ENCODE data around the gene JPH3. TPM values are rescaled to one million over a fixed set of nuclear protein-coding genes. Genes with fewer than 3 reads are reported as not detected.
"Not testable (repeated sequence)": the region's sequence is repeated elsewhere in the genome, so short reads cannot be mapped to it uniquely, and the experiment has no call there.

The JPH3 gene
- total RNA-seq, 1 donor from 2014 or later: not detected

GRCh38 chr16:87679593-87680271 is 77.4 kb downstream of the JPH3 start:
- Histone ChIP-seq H3K36me3 (ENCODE audit: control insufficient read depth, insufficient read depth, low read length) (no peaks in the 10 kb centered on the region), H3K4me3 (ENCODE audit: low read depth, low read length) (no peak overlapping the region), H3K27me3 (ENCODE audit: control insufficient read depth, insufficient read depth, low read length) (no peaks in the 10 kb centered on the region)
- no peak for TF ChIP-seq CTCF (IDR thresholded peaks at IDR 0.05; ENCODE audit: insufficient read depth, low read length, severe bottlenecking)
- FAIRE-seq: no peak
- DNase-seq (ENCODE audit: low read depth): no peak

- Histone ChIP-seq H3K27me3 (ENCODE audit: control insufficient read depth, insufficient read depth, low read length) (no peaks in the 10 kb centered on the region), H3K36me3 (ENCODE audit: control insufficient read depth, insufficient read depth, low read length) (no peaks in the 10 kb centered on the region), H3K4me3 (ENCODE audit: low read depth, low read length) (no peak overlapping the region)
- no peak for DNase-seq (ENCODE audit: low read depth)
- no peak for TF ChIP-seq CTCF (IDR thresholded peaks at IDR 0.05; ENCODE audit: insufficient read depth, low read length, severe bottlenecking)
- FAIRE-seq: no peak
Measured at GRCh38 chr16:87680272-87680644, 78.0 kb downstream of the JPH3 start.

GRCh38 chr16:87681051-87681602 is 78.8 kb downstream of the JPH3 start:
- H3K27me3 ChIP-seq (ENCODE audit: control insufficient read depth, insufficient read depth, low read length); FAIRE-seq; H3K36me3 ChIP-seq (ENCODE audit: control insufficient read depth, insufficient read depth, low read length); H3K4me3 ChIP-seq (ENCODE audit: low read depth, low read length); DNase-seq (ENCODE audit: low read depth): not testable (repeated sequence)

GRCh38 chr16:87681981-87682570 is 79.8 kb downstream of the JPH3 start:
- H3K27me3 ChIP-seq (ENCODE audit: control insufficient read depth, insufficient read depth, low read length): no peaks in the 10 kb centered on the region
- no peak for FAIRE-seq
- peak; percentile 28 for DNase-seq (ENCODE audit: low read depth)
- H3K4me3 ChIP-seq (ENCODE audit: low read depth, low read length): no peak overlapping the region
- H3K36me3 ChIP-seq (ENCODE audit: control insufficient read depth, insufficient read depth, low read length): no peaks in the 10 kb centered on the region
- peak; percentile 42 for TF ChIP-seq CTCF (IDR thresholded peaks at IDR 0.05; ENCODE audit: insufficient read depth, low read length, severe bottlenecking)

- FAIRE-seq (no peak), DNase-seq (ENCODE audit: low read depth) (no peak)
- H3K4me3 ChIP-seq (ENCODE audit: low read depth, low read length): no peak overlapping the region
- no peaks in the 10 kb centered on the region for H3K36me3 ChIP-seq (ENCODE audit: control insufficient read depth, insufficient read depth, low read length)
- no peak for TF ChIP-seq CTCF (IDR thresholded peaks at IDR 0.05; ENCODE audit: insufficient read depth, low read length, severe bottlenecking)
- H3K27me3 ChIP-seq (ENCODE audit: control insufficient read depth, insufficient read depth, low read length): no peaks in the 10 kb centered on the region
Measured at GRCh38 chr16:87682852-87683399, 80.6 kb downstream of the JPH3 start.

GRCh38 chr16:87684106-87684677 is 81.9 kb downstream of the JPH3 start:
- FAIRE-seq: no peak
- Histone ChIP-seq H3K27me3 (ENCODE audit: control insufficient read depth, insufficient read depth, low read length) (no peaks in the 10 kb centered on the region), H3K36me3 (ENCODE audit: control insufficient read depth, insufficient read depth, low read length) (no peaks in the 10 kb centered on the region), H3K4me3 (ENCODE audit: low read depth, low read length) (no peak overlapping the region)
- DNase-seq (ENCODE audit: low read depth): no peak
- no peak for TF ChIP-seq CTCF (IDR thresholded peaks at IDR 0.05; ENCODE audit: insufficient read depth, low read length, severe bottlenecking)

Data from bronchial epithelial cell (primary cell).